Measurements from ENCODE around the gene MIER2.

The MIER2 gene

GRCh38 chr19:376111-376470, 31.5 kb upstream of the MIER2 start (continued):
- TF ChIP-seq RARB (CRISPR knock-in tag; IDR thresholded peaks at IDR 0.05): no peak

GRCh38 chr19:375395-376110, 31.0 kb upstream of the MIER2 start:
- TF ChIP-seq BACH2 (CRISPR knock-in tag; IDR thresholded peaks at IDR 0.05; ENCODE audit: borderline replicate concordance): no peak
- no peak for TF ChIP-seq POU6F1 (CRISPR knock-in tag; IDR thresholded peaks at IDR 0.05; ENCODE audit: borderline replicate concordance, low read depth)
- no peak for TF ChIP-seq ZNF8 (CRISPR knock-in tag; IDR thresholded peaks at IDR 0.05)
- no peak for TF ChIP-seq ZFP30 (CRISPR knock-in tag; IDR thresholded peaks at IDR 0.05)
- no peak for TF ChIP-seq SNAI2 (CRISPR knock-in tag; IDR thresholded peaks at IDR 0.05)
- TF ChIP-seq CREB5 (CRISPR knock-in tag; IDR thresholded peaks at IDR 0.05; ENCODE audit: low read depth): no peak
- TF ChIP-seq ZC3H10 (CRISPR knock-in tag; IDR thresholded peaks at IDR 0.05): no peak
- TF ChIP-seq PPARA (CRISPR knock-in tag; IDR thresholded peaks at IDR 0.05; ENCODE audit: borderline replicate concordance): no peak
- TF ChIP-seq OSR1 (CRISPR knock-in tag; IDR thresholded peaks at IDR 0.05): no peak
- no peak for TF ChIP-seq TOX (CRISPR knock-in tag; IDR thresholded peaks at IDR 0.05; ENCODE audit: borderline replicate concordance)
- no peak for TF ChIP-seq ZNF565 (CRISPR knock-in tag; conservative IDR thresholded peaks at IDR 0.05; ENCODE audit: low read depth)
- TF ChIP-seq ZFP3 (CRISPR knock-in tag; IDR thresholded peaks at IDR 0.05): no peak
- TF ChIP-seq ARNTL (CRISPR knock-in tag; IDR thresholded peaks at IDR 0.05; ENCODE audit: borderline replicate concordance, low read depth): no peak
- no peak for TF ChIP-seq CSDC2 (CRISPR knock-in tag; IDR thresholded peaks at IDR 0.05)
- no peak for TF ChIP-seq TSHZ2 (CRISPR knock-in tag; IDR thresholded peaks at IDR 0.05)
- ATAC-seq: no peak

- no peak for ATAC-seq
- TF ChIP-seq CREB5 (CRISPR knock-in tag; IDR thresholded peaks at IDR 0.05; ENCODE audit: low read depth): no peak
- TF ChIP-seq TOX (CRISPR knock-in tag; IDR thresholded peaks at IDR 0.05; ENCODE audit: borderline replicate concordance): no peak
- TF ChIP-seq ZC3H10 (CRISPR knock-in tag; IDR thresholded peaks at IDR 0.05): no peak
- TF ChIP-seq ZNF70 (CRISPR knock-in tag; IDR thresholded peaks at IDR 0.05): no peak
- no peak for TF ChIP-seq ESRRG (CRISPR knock-in tag; IDR thresholded peaks at IDR 0.05)
- TF ChIP-seq SNAI2 (CRISPR knock-in tag; IDR thresholded peaks at IDR 0.05): no peak
- TF ChIP-seq TSHZ2 (CRISPR knock-in tag; IDR thresholded peaks at IDR 0.05): no peak
- TF ChIP-seq CSRNP3 (CRISPR knock-in tag; IDR thresholded peaks at IDR 0.05): no peak
- no peak for TF ChIP-seq PPARA (CRISPR knock-in tag; IDR thresholded peaks at IDR 0.05; ENCODE audit: borderline replicate concordance)
- TF ChIP-seq ZNF565 (CRISPR knock-in tag; conservative IDR thresholded peaks at IDR 0.05; ENCODE audit: low read depth): no peak
- TF ChIP-seq BACH2 (CRISPR knock-in tag; IDR thresholded peaks at IDR 0.05; ENCODE audit: borderline replicate concordance): no peak
- TF ChIP-seq ZFP30 (CRISPR knock-in tag; IDR thresholded peaks at IDR 0.05): no peak
- no peak for TF ChIP-seq TCF4 (CRISPR knock-in tag; IDR thresholded peaks at IDR 0.05; ENCODE audit: borderline replicate concordance)
- TF ChIP-seq GLIS3 (CRISPR knock-in tag; IDR thresholded peaks at IDR 0.05): no peak
- TF ChIP-seq ZFP3 (CRISPR knock-in tag; IDR thresholded peaks at IDR 0.05): no peak
- no peak for TF ChIP-seq OSR1 (CRISPR knock-in tag; IDR thresholded peaks at IDR 0.05)
- TF ChIP-seq POU6F1 (CRISPR knock-in tag; IDR thresholded peaks at IDR 0.05; ENCODE audit: borderline replicate concordance, low read depth): no peak
- TF ChIP-seq ISL1 (CRISPR knock-in tag; IDR thresholded peaks at IDR 0.05): no peak
Observed at GRCh38 chr19:374886-375235, 30.3 kb upstream of the MIER2 start.
